HG03097 (cell line): ENCODE measurements around the gene CD37.

Source experiments
- ATAC-seq: cut with Tn5 transposase; IDR thresholded peaks from one replicate; pipeline ENCODE4 v1.9.1; 2021; ENCODE audit not compliant: unreplicated experiment, low FRiP score

The CD37 gene

GRCh38 chr19:49344505-49345423 is 9.6 kb downstream of the CD37 start:
- ATAC-seq: no peak

DNA sequence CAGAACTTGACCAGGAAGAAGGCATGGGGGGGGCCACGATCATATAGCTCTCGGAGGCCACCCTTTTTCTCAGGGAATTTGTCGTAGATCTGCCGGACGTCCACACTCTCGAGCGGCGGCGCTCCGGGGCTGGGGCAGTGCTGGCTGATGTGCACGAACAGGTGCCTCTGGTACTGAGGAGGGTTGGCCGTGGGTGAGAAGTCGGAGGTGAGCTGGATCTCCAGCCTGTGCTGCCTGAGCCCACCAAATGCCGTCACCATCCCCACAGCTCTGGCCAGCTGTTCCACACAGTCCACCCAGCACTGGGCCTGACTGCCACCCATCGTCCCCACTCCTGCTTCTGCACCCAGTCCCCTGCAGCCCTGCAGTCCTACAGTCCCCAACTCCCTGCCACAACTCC is 12.0 kb downstream of the CD37 start:
- ATAC-seq: no peak

- ATAC-seq: no peak
Measured at GRCh38 chr19:49347835-49348234, 12.6 kb downstream of the CD37 start.

- no peak for ATAC-seq
Measured at GRCh38 chr19:49348305-49349189, 13.3 kb downstream of the CD37 start.

DNA sequence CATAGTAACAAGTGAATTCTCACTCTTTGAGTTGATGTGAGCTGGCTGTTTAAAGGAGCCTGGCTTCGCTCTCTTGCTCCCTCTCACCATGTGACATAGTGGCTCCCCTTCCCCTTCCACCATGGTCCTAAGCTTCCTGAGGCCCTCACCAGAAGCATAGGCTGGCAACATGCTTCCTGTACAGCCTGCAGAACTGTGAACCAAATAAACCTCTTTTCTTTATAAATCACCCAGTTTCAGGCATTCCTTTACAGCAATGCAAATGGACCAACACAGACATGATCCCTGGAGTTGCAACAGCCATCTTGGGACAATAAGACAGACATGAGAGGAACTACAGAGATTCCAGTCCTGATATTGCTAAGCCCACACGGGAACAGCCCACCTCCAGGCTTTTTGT is 14.4 kb downstream of the CD37 start:
- ATAC-seq: no peak

DNA sequence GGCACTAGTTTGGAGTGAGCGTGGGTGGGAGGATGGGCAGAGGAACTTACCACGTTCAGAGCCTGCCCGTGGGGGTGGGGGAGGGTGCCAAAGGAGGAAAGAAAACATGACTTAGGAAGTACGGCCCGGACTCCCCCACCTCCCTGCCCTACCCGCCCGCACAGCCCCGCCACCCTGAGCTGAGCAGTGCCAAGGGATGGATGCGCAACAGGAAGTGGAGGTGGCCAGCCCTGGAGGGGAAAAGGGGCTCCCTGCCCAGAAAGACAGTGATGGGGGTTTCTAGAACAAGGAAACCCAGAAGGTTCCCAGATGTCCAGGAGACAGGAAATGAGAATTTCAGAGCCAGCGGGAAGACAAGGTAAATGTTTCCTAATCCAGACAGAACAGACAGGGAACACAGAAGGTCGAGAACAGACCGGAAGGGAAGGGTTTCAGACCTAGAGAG is 20.7 kb downstream of the CD37 start:
- ATAC-seq: no peak

- ATAC-seq: no peak
Measured at GRCh38 chr19:49356382-49356781, 21.2 kb downstream of the CD37 start.

- ATAC-seq: no peak
Measured at GRCh38 chr19:49357186-49357585, 22.0 kb downstream of the CD37 start.

DNA sequence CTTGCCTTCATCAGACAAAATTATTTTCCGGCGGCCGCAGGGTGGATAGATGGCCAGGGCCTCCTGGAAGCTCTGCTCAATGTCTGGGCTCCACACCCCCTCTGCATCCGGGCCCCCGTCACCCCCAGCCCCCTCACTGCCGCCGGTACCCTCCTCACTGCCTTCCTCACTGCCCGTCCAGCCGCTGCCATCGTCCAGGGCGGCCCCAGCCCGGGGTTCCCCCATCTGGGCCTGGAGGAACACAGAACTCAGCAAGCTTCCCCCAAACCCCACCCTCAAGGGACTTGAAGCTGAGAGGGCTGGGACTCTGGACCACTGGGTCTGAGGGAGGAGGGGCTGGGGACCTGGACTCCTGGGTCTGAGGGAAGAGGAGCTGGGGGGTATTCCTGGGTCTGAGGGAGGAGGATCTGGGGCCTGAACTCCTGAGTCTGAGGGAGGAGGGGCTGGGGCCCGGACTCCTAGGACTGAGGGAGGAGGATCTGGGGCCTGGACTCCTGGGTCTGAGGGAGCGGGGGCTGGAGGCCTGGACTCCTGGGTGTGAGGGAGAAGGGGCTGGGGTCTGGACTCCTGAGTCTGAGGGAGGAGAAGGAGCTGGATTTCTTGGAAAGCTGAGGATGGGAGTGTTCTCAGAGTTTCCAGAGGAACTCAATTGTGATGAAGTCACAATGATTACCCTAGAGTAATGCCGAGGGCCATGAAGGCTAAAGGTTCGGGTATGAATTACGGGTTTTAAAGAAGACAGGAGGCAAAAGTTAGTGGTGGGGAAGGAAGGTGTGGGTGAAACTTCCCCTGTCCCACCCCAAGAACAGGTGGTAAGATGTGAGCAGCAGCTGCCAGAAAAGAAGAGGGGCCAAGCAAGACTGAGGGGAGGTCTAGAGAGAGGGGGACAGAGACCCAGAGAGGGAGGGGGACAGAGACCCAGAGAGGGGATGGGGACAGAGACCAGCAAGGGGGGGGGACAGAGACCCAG is 24.9 kb downstream of the CD37 start:
- no peak for ATAC-seq

- no peak for ATAC-seq
Measured at GRCh38 chr19:49361438-49362047, 26.3 kb downstream of the CD37 start.

- no peak for ATAC-seq
Measured at GRCh38 chr19:49362048-49362928, 27.1 kb downstream of the CD37 start, which contains the start of gene TEAD2. TEAD2 (minus strand) TSS chr19:49362416; CDS start chr19:49360075, 2,341 bp downstream.

GRCh38 chr19:49362929-49363267 is 27.7 kb downstream of the CD37 start:
- no peak for ATAC-seq

- ATAC-seq: peak; percentile 65
Measured at GRCh38 chr19:49363268-49364082, 28.3 kb downstream of the CD37 start, which contains the start of gene DKKL1. DKKL1 (plus strand) TSS chr19:49363877; CDS start chr19:49363999, 122 bp downstream.

GRCh38 chr19:49364083-49364737 is 29.0 kb downstream of the CD37 start:
- ATAC-seq: no peak

GRCh38 chr19:49366110-49366509 is 30.9 kb downstream of the CD37 start:
- ATAC-seq: no peak

- no peak for ATAC-seq
Measured at GRCh38 chr19:49368711-49369358, 33.6 kb downstream of the CD37 start.

DNA sequence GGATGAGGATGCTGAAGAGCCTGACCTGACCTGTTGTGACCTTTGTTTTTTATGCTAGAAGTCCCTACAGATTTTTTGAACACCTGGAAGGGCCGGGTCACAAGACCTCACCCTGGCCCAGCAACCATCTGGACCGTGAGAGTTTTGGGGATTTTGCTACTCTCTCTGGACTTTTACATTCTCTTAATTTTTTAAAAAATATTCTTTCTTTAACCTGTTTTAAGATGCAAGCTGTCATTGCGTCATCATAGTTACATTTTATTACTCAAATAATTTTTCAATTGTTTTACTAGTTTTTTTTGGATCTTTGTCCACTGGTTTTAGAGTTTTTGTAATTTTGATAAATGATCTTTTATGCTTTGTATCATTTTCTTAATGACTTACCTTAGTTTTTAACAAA is 36.0 kb downstream of the CD37 start:
- no peak for ATAC-seq
